Fibroblast of pulmonary artery (primary cell): ENCODE results near the gene NUTF2.
"Not testable (repeated sequence)": the region's sequence is repeated elsewhere in the genome, so short reads cannot be mapped to it uniquely, and the experiment has no call there.

Source experiments
- DNase-seq: peaks from one replicate; pipeline ENCODE4 v3.0.0-alpha.2; 2010; ENCODE audit warnings: low read depth
- H3K4me3 ChIP-seq: replicated peaks from 2 replicates; pipeline ENCODE4 v1.5.1; 2011; ENCODE audit warnings: low read depth, mild to moderate bottlenecking, control low read depth, low read length, moderate library complexity
- TF ChIP-seq, protein P1 (sequence below): IDR thresholded peaks from 2 replicates; pipeline ENCODE4 v1.5.1; 2011; ENCODE audit warnings: mild to moderate bottlenecking, control low read depth, low read length, inconsistent platforms; ENCODE audit errors: missing control alignments

The NUTF2 gene

DNA sequence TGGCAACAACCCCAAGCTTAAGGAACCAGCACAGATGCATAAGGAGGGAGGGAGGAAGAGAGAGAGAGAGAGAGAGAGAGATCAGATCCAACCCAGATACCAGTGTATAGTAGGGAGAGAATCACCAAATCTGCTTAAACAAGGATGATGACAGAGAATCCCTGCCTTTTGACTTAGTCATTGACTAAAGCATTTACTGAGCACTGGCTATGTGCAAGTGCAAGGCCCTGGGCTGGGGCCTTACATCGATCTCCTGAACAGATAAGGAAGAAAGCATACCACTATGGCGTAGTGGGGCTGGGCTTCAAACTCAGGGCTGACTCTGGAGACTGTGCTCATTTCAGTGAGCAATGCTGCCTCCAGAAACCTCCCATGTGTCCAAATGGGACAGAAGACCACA, 24.2 kb upstream of the NUTF2 start:
- no peak for DNase-seq
- TF ChIP-seq, protein P1, sequence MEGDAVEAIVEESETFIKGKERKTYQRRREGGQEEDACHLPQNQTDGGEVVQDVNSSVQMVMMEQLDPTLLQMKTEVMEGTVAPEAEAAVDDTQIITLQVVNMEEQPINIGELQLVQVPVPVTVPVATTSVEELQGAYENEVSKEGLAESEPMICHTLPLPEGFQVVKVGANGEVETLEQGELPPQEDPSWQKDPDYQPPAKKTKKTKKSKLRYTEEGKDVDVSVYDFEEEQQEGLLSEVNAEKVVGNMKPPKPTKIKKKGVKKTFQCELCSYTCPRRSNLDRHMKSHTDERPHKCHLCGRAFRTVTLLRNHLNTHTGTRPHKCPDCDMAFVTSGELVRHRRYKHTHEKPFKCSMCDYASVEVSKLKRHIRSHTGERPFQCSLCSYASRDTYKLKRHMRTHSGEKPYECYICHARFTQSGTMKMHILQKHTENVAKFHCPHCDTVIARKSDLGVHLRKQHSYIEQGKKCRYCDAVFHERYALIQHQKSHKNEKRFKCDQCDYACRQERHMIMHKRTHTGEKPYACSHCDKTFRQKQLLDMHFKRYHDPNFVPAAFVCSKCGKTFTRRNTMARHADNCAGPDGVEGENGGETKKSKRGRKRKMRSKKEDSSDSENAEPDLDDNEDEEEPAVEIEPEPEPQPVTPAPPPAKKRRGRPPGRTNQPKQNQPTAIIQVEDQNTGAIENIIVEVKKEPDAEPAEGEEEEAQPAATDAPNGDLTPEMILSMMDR: no peak
- H3K4me3 ChIP-seq: no peak overlapping the region

DNA sequence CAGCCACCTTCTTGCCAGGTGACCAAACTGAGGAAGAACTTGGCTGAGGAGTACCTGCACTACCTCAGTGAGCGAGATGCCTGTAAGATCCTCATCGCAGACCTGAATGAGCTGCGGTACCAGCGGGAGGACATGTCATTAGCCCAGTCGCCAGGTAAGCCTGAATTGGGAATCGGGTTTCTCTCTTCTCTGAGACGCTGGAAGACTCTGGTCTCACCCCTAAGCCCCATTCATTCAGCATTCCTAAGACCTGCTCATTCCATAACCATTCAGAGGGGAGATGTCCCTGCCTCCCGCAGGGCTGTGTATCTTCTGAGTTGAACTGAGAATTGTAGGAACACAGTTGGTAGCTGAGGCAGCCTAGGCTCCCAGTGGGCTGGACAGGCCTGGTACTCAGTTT, 21.6 kb upstream of the NUTF2 start:
- no peak for DNase-seq
- TF ChIP-seq, protein P1: no peak
- H3K4me3 ChIP-seq: no peak overlapping the region

DNA sequence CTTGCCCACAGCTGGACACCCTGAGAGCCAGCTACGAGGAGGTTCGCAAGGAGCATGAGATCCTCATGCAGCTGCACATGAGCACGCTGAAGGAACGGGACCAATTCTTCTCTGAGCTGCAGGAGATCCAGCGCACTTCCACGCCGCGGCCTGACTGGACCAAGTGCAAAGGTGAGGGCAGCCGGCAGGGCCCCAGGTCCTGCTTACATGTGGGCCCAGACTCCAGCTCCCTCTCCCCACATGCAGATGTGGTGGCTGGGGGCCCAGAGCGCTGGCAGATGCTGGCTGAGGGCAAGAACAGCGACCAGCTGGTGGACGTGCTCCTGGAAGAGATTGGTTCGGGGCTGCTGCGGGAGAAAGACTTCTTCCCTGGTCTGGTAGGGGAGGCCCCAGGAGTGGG, 20.8 kb upstream of the NUTF2 start:
- DNase-seq: no peak
- TF ChIP-seq, protein P1: no peak
- H3K4me3 ChIP-seq: no peak overlapping the region

DNA sequence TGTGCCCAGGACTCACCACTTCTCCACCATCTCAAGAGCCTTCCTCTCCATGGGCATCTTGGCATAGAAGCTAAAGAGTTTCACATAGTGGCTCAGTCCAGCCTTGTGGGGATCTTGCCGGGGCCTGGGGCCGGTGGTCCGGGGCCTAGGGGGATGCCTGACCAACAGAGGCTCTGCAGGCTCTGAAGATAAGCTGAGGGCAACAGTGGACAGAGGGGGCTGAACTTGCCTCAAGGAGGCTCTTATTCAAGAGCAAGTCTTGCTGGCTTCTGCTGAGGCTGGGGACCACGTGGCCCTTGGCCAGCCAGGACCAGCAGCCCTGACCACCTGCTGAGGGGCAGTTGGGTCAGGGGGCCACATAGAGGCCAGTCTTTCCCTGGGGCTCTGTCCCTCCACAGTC, 18.1 kb upstream of the NUTF2 start:
- no peak for DNase-seq
- no peak overlapping the region for H3K4me3 ChIP-seq

DNA sequence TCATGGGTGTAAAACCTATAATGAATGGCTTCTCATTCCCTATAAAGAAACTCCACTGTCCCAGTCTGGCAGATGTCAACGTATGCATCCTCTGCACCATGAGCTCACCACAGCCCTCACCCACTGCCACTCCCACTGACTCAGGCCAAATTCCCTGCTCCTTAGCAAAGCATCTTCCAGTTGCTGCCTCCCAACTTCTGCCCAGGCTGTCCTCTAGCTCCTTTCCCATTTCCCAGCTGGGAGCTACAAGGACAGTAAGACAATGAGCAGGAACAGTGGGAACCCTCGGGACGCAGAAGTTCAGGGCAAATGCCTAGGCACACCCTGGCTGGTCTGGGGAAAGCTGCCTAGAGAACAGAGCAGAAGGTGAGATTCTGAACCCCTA, 13.7 kb upstream of the NUTF2 start:
- TF ChIP-seq, protein P1: no peak
- DNase-seq: peak; percentile 41

More for the DNA sequence above, 18.1 kb upstream of the NUTF2 start:
- TF ChIP-seq, protein P1: no peak

DNA sequence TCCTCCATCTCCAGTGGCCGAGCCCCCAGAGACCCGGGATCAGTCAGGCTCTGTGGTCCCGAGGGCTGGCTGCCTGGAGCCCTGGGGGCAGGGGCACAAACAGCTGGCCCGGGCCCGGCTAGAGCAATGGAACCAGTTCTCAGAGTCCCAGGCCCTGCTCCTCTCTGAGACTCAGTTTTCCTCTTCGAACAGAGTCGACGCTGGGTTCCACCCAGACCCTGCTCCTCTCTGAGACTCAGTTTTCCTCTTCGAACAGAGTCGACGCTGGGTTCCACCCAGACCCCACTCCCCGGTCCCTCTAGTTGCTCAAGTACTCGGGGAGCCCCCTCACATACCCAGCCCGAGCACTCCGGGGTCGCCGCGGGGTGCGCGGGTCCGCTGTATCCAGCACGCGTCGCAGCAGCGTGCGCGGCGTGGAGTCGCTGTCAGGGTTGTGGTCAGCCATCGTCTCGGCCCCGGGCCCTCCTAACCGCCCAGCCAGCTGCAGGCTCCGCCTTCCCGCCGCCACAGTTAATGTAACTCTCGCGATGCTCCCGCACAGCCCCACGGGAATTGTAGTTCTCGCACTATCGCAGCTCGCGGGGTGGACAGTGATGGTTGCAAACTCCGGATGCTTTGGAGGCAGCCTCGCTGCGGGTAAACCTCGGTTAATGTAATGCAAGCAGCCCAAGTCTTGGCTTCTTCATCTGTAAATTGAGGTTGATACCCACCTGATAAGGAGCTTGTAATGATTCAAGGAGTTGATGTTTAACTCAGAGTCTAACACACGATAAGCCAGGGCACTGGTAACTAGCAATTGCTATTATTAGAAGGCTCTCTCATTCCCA, 13.1 kb upstream of the NUTF2 start:
- TF ChIP-seq, protein P1: no peak
- DNase-seq: peak; percentile 90
- peak overlapping the region; percentile 79 for H3K4me3 ChIP-seq

More for the DNA sequence above, 13.7 kb upstream of the NUTF2 start:
- peak overlapping the region; percentile 79 for H3K4me3 ChIP-seq

DNA sequence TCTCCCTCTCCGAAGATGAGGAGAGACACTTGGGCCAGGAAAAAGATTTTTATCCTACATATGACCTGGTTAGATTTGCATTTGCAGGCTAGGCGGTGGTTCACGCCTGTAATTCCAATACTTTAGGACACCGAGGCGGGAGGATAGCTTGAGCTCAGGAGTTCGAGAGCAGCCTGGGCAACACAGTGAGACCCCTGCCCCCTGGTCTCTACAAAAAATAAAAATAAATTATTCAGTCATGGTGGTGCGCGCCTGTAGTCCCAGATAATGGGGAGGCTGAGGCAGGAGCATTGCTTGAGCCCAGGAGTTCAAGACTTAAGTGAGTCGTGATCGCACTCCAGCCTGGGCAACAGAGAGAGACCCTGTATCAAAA, 12.5 kb upstream of the NUTF2 start:
- no peak for DNase-seq
- H3K4me3 ChIP-seq: peak overlapping the region; percentile 79
- TF ChIP-seq, protein P1: no peak

DNA sequence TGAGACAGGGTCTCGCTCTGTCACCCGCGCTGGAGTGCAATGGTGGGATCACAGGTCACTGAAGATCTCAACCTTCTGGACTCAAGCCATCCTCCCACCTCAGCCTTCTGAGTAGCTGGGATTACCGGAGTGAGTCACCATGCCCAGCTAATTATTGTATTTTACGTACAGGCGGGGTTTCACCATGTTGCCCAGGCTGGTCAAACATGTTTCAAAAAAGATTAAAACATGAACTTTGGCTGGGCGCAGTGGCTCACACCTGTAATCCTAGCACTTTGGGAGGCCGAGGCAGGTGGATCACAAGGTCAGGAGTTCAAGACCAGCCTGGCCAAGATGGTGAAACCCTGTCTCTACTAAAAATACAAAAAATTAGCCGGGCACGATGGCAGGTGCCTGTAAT, 9.5 kb upstream of the NUTF2 start:
- not testable (repeated sequence) for H3K4me3 ChIP-seq, DNase-seq
